HUES6 (cell line): ENCODE measurements around the gene SH3RF3.

Experiments
- H3K27ac ChIP-seq: 2 replicates; pipeline ENCODE4 v1.7.0; 2013; ENCODE audit warnings: low read depth, mild to moderate bottlenecking, low read length, inconsistent platforms
- H3K27me3 ChIP-seq: 2 replicates; pipeline ENCODE4 v1.6.1; 2013; ENCODE audit warnings: low read length; ENCODE audit not compliant: control insufficient read depth, insufficient read depth
- H3K36me3 ChIP-seq: 2 replicates; pipeline ENCODE4 v1.6.1; 2013; ENCODE audit warnings: low read length; ENCODE audit not compliant: control insufficient read depth, insufficient read depth
- H3K4me1 ChIP-seq: 2 replicates; pipeline ENCODE4 v1.6.1; 2013; ENCODE audit warnings: low read length; ENCODE audit not compliant: control insufficient read depth, insufficient read depth
- H3K4me3 ChIP-seq: 2 replicates; pipeline ENCODE4 v1.5.1; 2013; ENCODE audit warnings: low read depth, low read length
- H3K9ac ChIP-seq: one replicate; pipeline ENCODE4 v1.6.1; 2013; ENCODE audit warnings: mild to moderate bottlenecking, low read length
- H3K9me3 ChIP-seq: 2 replicates; pipeline ENCODE4 v1.6.1; 2013; ENCODE audit warnings: low read depth, low read length; ENCODE audit not compliant: control insufficient read depth, insufficient read depth

Gene SH3RF3

DNA sequence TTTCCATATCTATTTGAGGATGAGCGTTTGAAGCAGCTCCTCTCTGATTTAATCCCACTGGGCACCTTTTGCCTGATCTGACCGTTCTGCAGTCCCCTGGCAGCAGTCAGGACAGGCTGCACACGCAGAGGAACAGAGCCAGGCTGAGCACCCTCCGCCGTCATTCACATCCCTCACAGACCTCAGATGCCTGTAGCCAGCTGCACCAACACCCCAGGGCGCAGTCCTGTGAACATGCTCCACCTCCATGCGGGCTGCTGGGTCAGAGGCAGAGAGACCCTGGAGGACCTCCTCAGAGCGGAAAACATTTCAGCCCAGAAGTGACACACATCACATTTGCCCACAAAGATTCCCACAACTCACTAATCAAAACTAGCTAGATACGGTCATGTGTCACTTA, 338.7 kb downstream of the SH3RF3 start:
- Histone ChIP-seq H3K27me3 (no peaks in the 10 kb centered on the region), H3K4me1 (no peaks in the 10 kb centered on the region), H3K27ac (no peak overlapping the region), H3K36me3 (no peaks in the 10 kb centered on the region), H3K9ac (no peak overlapping the region), H3K9me3 (no peaks in the 10 kb centered on the region), H3K4me3 (no peak overlapping the region)

DNA sequence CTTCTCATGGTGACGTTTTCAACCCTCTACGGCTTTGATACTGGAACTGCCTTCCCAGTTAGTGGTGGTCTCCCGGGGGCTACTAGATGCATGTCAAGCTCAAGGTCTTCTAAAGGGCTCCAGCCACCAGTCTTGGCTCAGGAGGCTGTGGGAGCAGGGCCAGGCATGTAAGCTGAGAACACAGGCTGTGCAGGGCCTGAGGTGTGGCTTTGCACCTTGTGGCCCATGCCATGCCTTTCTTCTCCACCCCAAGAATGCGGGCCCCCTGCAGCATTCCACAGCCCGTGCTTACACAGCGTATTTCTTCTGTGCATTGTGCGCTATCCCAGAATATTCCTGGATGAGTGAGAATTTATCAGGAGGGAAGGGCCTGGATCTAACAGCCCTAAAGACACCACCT, 339.9 kb downstream of the SH3RF3 start:
- H3K4me1 ChIP-seq: no peaks in the 10 kb centered on the region
- H3K4me3 ChIP-seq: no peak overlapping the region
- H3K36me3 ChIP-seq: no peaks in the 10 kb centered on the region
- no peak overlapping the region for H3K9ac ChIP-seq
- no peak overlapping the region for H3K27ac ChIP-seq
- no peaks in the 10 kb centered on the region for H3K27me3 ChIP-seq
- H3K9me3 ChIP-seq: no peaks in the 10 kb centered on the region

DNA sequence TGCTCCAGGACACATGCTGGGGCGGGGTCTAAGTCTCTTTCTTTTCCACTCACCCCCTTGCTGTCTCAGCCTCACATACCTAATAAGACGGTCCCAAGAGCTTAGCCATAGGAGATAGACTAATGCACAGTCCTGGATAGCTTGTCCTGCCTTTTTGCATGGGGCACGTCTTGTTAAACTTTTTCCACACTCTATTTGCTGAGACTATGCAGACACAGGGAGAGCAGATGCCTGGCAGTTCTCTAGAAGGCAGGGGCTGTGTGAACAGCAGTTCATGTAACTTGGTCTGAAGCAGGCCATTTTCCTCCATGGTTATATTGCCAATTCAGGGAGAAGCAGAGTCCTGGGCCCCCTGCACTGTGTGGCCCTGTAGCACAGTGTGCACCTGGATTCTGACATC, 342.7 kb downstream of the SH3RF3 start:
- no peaks in the 10 kb centered on the region for H3K36me3 ChIP-seq
- H3K9ac ChIP-seq: no peak overlapping the region
- H3K4me1 ChIP-seq: no peaks in the 10 kb centered on the region
- H3K9me3 ChIP-seq: no peaks in the 10 kb centered on the region
- no peak overlapping the region for H3K27ac ChIP-seq
- H3K4me3 ChIP-seq: no peak overlapping the region
- no peaks in the 10 kb centered on the region for H3K27me3 ChIP-seq

GRCh38 chr2:109472331-109472959, 343.4 kb downstream of the SH3RF3 start:
- no peaks in the 10 kb centered on the region for H3K27me3 ChIP-seq
- H3K36me3 ChIP-seq: no peaks in the 10 kb centered on the region
- H3K4me1 ChIP-seq: no peaks in the 10 kb centered on the region
- no peak overlapping the region for H3K4me3 ChIP-seq
- no peaks in the 10 kb centered on the region for H3K9me3 ChIP-seq
- H3K9ac ChIP-seq: no peak overlapping the region
- no peak overlapping the region for H3K27ac ChIP-seq

DNA sequence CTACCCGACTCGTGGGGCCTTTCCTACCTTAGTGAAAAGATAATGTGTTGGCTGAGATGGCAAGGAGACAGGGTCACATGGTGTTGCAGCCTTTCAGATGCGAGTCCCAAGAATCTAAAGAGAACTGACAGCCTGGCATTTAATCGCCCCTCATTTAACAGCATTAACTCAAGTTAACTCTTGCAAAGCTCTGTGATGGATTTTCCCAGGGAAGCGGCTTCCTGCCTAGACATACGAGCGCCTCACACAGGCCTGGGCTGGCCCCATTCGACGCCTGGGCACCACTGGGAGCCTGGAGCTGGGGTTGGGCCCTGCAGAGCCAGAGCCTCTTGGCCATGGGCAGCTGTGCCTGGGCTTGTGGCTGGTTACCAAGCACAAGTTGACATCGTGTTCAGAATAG, 344.0 kb downstream of the SH3RF3 start:
- H3K9ac ChIP-seq: no peak overlapping the region
- H3K27me3 ChIP-seq: no peaks in the 10 kb centered on the region
- H3K9me3 ChIP-seq: no peaks in the 10 kb centered on the region
- H3K4me3 ChIP-seq: no peak overlapping the region
- H3K36me3 ChIP-seq: no peaks in the 10 kb centered on the region
- H3K27ac ChIP-seq: no peak overlapping the region
- no peaks in the 10 kb centered on the region for H3K4me1 ChIP-seq

DNA sequence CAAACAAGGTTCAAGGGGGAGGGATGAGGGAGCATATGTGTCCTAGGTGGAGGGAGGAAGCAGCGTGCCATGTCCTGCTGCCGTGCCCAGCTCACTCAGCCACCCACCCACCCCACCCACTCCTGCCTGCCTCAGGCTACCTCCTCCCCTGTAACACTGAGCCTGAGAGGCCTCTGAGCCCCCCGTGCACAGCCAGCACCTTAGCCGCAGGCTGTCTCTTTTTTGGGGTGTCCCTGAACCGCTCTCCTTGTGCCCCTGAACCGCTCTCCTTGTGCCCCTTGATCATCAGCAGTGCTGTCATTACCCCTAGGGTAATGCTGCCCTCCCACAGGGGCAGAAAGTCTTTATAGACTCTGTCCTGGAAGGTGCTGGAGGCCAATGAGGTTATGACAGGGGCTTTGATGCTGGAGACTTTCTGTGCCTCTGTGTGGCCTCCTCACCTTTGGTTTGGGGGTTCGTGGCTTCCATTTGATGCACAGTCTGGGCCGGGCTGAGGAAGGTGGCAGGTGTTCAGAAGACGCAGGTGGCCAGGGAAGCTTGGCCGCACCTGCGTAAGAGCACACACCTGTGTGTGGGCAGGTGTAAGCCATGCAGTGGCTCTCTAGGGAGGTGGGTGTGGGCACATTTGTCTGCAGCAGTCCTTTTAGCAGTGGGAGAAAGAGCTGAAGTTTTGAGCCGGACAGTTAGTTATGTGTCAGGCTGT, 344.8 kb downstream of the SH3RF3 start:
- Histone ChIP-seq H3K36me3 (no peaks in the 10 kb centered on the region), H3K27me3 (no peaks in the 10 kb centered on the region), H3K27ac (no peak overlapping the region), H3K9ac (no peak overlapping the region), H3K4me1 (no peaks in the 10 kb centered on the region), H3K9me3 (no peaks in the 10 kb centered on the region), H3K4me3 (no peak overlapping the region)

DNA sequence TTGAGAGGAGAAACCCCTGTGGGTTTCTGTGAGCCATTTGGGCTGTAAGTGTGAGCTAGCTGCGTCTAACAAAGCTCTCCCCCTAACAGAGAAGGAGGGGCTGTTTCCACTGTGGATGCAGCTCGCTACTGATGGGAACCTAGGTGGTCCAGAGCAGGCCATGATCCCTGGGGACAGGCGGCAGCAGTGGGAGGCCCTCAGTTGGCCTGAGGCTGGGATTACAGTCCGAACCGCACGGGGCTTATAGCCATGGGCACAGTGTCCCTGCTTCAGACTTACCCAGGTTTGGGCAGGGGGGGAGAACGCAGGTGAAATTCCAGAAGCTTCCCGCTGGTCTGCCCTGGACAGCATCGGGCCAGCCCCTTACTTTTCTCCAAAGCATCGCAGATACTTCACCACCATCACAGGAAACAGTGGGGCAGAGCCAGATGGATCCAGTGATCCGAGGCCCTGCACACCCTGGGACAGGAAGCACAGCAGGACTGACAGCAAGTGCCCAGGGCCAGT, 345.4 kb downstream of the SH3RF3 start:
- Histone ChIP-seq H3K9me3 (no peaks in the 10 kb centered on the region), H3K4me1 (no peaks in the 10 kb centered on the region), H3K4me3 (no peak overlapping the region), H3K9ac (no peak overlapping the region), H3K27ac (no peak overlapping the region), H3K27me3 (no peaks in the 10 kb centered on the region), H3K36me3 (no peaks in the 10 kb centered on the region)

GRCh38 chr2:109475531-109476210, 346.7 kb downstream of the SH3RF3 start:
- no peaks in the 10 kb centered on the region for H3K9me3 ChIP-seq
- no peak overlapping the region for H3K9ac ChIP-seq
- H3K36me3 ChIP-seq: no peaks in the 10 kb centered on the region
- no peak overlapping the region for H3K4me3 ChIP-seq
- no peaks in the 10 kb centered on the region for H3K27me3 ChIP-seq
- no peaks in the 10 kb centered on the region for H3K4me1 ChIP-seq
- no peak overlapping the region for H3K27ac ChIP-seq

GRCh38 chr2:109476641-109477441, 347.8 kb downstream of the SH3RF3 start:
- Histone ChIP-seq H3K27ac (no peak overlapping the region), H3K27me3 (no peaks in the 10 kb centered on the region), H3K36me3 (no peaks in the 10 kb centered on the region), H3K9ac (no peak overlapping the region), H3K4me3 (no peak overlapping the region), H3K9me3 (no peaks in the 10 kb centered on the region), H3K4me1 (no peaks in the 10 kb centered on the region)

- H3K9ac ChIP-seq: no peak overlapping the region
- H3K27ac ChIP-seq: no peak overlapping the region
- H3K36me3 ChIP-seq: no peaks in the 10 kb centered on the region
- H3K4me1 ChIP-seq: 0 out of 2 replicates have a peak, but pooled peaks cover 3% of the 10 kb centered on the region
- no peaks in the 10 kb centered on the region for H3K9me3 ChIP-seq
- H3K4me3 ChIP-seq: no peak overlapping the region
- H3K27me3 ChIP-seq: no peaks in the 10 kb centered on the region
Observed at GRCh38 chr2:109478906-109479493, 350.0 kb downstream of the SH3RF3 start.
